Measurements from ENCODE around the gene DAD1.

GRCh38 chr14:22572562-22573058 lies 16.4 kb downstream of the DAD1 start:
- TF ChIP-seq SIN3A (conservative IDR thresholded peaks at IDR 0.05 in 1 of 2, IDR thresholded peaks at IDR 0.05 in 1 of 2; ENCODE audit: low read depth in 1 of 2, low read length in 2 of 2) (no peak), CREB1 (IDR thresholded peaks at IDR 0.05) (no peak), POLR2A (IDR thresholded peaks at IDR 0.05; ENCODE audit: control extremely low read depth in 1 of 2, low read depth in 2 of 2, low read length in 2 of 2) (no peak), JUND (IDR thresholded peaks at IDR 0.05; ENCODE audit: low read length) (no peak), CTCF (IDR thresholded peaks at IDR 0.05; ENCODE audit: control extremely low read depth in 1 of 3, insufficient read depth in 1 of 3, low read depth in 1 of 3, low read length in 3 of 3) (no peak), CBX5 (IDR thresholded peaks at IDR 0.05; ENCODE audit: low read depth, low read length) (no peak), ATF3 (IDR thresholded peaks at IDR 0.05; ENCODE audit: insufficient read depth, low read depth, low read length) (no peak), RNF2 (IDR thresholded peaks at IDR 0.05; ENCODE audit: borderline replicate concordance, low read depth, low read length, missing control alignments, poor library complexity, severe bottlenecking) (no peak), TEAD4 (IDR thresholded peaks at IDR 0.05; ENCODE audit: low read depth, low read length) (no peak), MAFK (IDR thresholded peaks at IDR 0.05; ENCODE audit: low read depth, low read length) (no peak), POLR2AphosphoS5 (IDR thresholded peaks at IDR 0.05; ENCODE audit: low read depth, low read length) (no peak)
